Stimulated activated CD8-positive, alpha-beta memory T cell treated with anti-CD3 and anti-CD28 coated beads, Interleukin-7, amount 100 ng/mL, for 4 hours (primary cell): ENCODE measurements around the gene ADAMTS1.

Source experiments
- DNase-seq, 2 donors: peaks; one replicate each; pipeline ENCODE4 v3.0.0-alpha.2; 2020; ENCODE audit warnings: low read depth in 2 of 2

ADAMTS1 gene

DNA sequence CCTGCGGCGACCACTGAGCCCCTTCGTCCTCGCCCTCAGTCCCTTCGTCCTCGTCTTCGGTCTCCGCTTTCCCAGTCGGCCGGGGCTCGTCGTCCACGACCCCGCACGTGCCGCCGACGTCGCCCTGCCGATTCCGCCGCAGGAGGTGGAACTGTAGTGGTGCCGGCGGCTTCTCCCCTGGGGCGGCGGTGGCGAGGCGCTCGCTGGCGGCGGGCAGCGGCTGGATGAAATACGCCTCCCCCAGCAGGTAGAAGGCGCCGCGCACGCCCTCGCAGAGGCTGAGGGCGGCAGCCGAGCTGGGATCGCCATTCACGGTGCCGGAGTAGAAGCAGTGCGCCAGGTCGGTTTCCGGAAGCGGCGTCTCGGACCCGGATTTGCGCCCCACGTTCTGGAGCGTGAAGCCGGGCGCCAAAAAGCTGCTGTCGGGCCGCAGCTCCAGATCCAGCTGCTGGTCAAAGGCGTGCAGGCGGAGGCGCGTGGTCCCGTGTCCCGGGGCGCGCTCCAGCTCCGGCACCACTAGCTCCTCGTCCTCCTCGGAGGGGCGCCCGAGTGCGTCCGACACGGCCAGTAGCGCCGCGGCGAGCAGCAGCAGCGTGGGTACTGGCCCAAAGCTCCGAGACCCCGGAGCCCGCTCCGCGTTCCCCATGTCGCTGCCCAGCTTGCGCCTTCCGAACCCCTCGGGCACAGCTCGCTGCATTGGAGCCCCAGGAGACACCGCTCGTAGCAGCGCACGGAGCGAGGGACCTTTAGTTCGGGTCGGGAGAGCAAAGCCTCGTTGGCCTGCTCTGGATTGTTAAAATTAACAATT, 747 bp downstream of the ADAMTS1 start:
- DNase-seq = no peak

GRCh38 chr21:26843933-26844257, 1.3 kb downstream of the ADAMTS1 start:
- no peak for DNase-seq

GRCh38 chr21:26842974-26843932, 2.0 kb downstream of the ADAMTS1 start:
- DNase-seq = no peak

DNA sequence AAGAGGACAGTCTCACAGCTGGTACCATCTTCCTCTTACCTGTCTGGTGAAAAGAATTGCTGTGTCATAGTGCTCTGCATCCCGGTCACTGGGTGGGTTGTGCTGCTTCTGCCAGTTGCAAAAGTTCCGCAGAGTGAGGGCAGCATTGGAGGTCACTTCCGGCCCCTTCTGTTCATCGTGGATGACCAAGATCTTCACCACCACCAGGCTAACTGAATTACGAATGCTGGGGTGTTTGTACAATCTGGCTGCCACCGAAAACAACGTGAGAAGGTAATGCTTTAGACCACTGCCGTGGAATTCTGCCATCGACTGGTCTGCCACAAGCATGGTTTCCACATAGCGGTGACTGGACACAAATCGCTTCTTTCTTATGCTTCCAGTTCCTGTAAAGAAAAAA, 2.9 kb downstream of the ADAMTS1 start:
- DNase-seq = no peak

DNA sequence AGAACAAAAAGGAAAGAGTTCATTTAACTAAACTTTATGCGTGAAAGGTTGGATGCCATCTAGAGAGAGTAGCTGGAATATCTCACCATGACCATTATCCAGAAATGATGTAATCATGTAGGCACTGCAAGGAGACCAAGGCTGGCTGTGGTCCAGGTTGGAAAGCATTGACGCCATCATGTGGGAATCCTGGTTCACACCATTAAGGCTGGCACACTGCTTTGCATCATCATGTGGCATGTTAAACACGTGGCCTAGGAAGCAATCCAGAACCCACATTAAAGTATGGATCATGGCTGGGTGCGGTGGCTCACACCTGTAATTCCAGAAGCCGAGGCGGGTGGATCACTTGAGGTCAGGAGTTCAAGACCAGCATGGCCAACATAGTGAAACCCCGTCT, 4.3 kb downstream of the ADAMTS1 start:
- no peak for DNase-seq

GRCh38 chr21:26840201-26840600, 5.0 kb downstream of the ADAMTS1 start:
- DNase-seq = no peak

GRCh38 chr21:26837539-26837938, 7.7 kb downstream of the ADAMTS1 start:
- no peak for DNase-seq

GRCh38 chr21:26836528-26836927, 8.7 kb downstream of the ADAMTS1 start:
- DNase-seq = no peak

DNA sequence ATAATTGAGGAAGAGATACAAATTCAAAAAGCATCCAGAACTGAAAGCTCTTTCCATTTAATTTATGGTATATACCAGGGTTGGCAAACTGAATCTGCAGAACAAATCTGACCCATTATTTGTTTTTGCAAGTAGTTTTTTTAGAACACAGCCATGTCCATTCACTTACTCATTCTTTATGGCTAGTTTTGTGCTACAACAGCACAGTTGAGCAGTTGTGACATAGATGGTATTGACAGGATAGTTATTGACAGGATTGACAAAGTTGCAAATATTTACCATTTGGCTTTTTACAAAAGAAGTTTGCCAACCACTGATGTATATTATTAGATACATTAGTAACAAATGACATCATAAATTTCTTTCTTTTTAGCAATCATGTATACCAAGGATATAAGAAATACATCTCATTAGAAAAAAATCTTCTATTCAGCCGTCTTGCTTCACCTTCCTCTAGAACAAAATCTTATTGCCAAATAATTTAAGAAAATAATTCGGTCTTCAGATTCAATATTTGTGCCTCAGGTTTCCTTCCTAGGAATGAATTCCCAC, 9.4 kb downstream of the ADAMTS1 start:
- DNase-seq = no peak

DNA sequence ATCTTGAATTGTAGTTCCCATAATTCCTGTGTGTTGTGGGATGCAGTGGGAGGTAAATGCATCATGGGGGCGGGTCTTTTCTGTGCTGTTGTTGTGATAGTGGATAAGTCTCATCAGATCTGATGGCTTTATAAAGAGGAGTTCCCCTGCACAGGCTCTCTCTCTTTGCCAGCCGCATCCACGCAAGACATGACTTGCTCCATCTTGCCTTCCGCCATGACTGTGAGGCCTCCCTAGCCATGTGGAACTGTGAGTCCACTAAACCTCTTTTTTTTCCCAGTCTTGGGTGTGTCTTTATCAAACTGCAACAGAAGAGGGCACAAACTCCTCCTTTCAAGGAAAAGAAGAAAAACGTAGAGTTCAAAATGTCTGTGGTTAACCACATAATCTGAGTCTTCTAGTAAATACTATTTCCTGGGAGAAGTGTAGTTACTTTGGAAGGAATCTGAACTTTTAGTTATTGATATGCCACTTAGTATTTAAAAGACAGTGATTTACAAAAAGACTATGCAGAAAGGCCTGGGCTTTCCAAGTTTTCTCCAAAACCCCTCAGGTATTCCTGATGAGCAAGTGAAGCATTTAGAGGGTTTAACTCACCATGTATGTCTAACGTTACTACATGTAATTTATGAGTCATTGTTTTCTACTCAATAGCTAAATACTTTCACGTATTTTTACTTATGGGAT, 10.0 kb downstream of the ADAMTS1 start:
- no peak for DNase-seq

DNA sequence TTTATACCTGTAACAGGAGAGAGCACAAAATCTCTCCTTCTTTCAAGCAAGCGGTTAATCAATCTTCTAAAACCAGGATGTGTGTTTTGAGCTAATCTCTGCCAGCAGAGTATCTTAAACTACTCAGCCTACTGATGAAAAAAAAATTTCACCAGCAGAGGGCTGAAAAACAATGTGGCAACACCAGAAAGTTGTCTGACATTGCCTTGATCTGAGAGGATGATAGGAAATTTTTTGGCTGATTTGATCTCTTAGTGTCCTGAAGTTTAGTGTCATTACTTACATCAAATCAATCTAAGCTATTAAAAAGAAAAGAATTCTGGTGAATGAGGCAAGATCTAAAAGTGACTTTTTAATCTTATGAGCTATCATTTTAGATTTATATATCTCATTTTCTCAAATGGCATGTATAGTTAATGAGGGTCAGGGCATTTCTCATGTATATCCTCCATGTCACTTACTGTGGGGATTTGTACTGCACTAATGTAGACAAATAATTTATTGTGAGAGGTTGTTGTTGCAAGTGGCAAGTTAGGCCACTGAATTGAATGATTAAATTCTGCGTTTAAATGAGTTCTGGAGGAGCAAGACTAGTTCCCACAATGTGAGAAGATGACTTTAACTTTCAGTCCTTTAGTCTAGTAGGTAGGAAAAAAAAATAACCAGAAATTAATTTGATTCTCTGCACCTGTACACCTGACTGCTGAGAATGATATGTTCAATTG, 10.9 kb downstream of the ADAMTS1 start:
- no peak for DNase-seq

- no peak for DNase-seq
These were observed 11.7 kb downstream of the ADAMTS1 start for GRCh38 chr21:26833460-26833939.

DNA sequence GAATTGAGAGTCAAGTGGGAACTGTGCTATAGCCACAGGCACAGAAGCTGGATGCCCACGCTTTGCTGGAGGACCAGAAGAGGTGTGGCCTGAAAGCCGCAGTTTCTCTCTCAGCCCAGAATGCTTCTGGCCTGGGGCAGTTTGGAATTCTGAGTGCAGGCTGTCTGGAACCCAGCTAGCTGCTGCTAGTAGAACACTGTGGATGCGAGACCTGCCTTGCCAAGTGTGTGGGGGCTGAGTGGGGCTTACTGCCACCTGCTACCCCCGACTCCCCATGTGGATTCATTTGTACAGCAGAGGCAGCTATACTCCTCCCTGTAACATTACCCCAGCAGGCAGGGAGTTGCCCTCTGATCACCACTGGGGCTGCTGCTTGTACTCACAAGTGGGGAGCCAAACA, 12.2 kb downstream of the ADAMTS1 start:
- DNase-seq = no peak

DNA sequence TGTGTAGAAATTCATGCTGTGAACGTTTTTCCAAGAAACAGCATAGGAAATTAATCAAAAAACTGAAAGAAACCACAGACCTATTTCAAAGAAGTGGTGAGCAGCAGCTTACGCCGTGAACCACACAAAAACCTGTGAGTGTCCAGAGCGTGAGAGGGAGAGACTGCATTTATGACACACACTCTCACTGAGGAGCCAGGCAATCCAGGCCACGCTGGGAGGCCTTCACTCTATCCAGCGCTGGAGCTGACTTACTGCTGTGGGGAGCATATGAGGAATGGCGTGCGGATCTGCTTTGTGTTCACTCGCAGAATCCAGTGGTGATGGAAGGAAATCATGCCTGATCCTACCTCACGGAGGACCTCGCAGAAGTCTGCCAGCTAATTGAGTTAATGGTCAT, 12.7 kb downstream of the ADAMTS1 start:
- no peak for DNase-seq

- no peak for DNase-seq
These were observed 18.4 kb downstream of the ADAMTS1 start for GRCh38 chr21:26826801-26827200.

GRCh38 chr21:26820509-26820908, 24.7 kb downstream of the ADAMTS1 start:
- no peak for DNase-seq

GRCh38 chr21:26819740-26820324, 25.4 kb downstream of the ADAMTS1 start:
- DNase-seq = no peak

- DNase-seq = no peak
These were observed 26.3 kb downstream of the ADAMTS1 start for GRCh38 chr21:26818906-26819305.

DNA sequence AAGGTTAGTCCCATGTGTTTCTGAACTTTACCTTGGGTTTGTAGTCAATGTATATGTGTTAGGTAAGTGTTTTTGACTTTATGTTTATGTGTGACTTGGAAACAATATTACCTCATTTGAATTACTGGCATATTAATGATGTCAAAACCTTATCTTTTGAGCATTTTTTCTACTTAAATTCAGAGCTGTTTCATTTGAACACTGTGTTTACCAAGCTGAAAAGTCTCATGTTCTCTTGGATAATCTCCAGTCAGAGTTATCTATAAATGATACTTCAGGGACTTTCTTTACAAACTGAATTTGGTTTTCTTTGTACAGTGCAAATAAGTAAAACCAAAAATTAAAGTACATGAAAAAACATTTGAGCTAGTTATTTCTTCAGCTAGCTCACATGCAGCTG, 30.0 kb downstream of the ADAMTS1 start:
- DNase-seq = no peak

DNA sequence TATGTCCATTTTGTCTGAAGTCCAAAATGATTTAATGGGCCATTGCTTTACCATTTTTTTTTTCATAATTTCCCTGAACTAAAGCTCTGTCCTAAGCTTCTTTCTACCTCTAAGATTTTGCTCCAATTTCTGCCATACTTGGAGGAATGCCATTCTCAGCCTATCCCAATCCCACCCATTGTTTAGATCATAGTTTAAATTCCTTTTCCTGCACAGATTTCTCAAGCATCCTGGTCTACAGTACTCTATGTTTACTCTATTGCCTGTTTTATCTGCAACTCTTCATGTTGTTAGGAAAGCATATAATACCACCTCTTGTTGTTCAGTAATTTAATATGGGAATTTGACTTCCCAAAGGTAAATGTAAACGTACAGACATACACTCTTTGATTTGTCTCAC, 30.8 kb downstream of the ADAMTS1 start:
- DNase-seq = no peak

- no peak for DNase-seq
These were observed 31.7 kb downstream of the ADAMTS1 start for GRCh38 chr21:26813426-26813998.
